Colonic mucosa (tissue), 4 donors: Measurements from ENCODE around the gene MARK3. TPM values are rescaled to one million over a fixed set of nuclear protein-coding genes. Genes with fewer than 3 reads are reported as not detected.
"Not testable (repeated sequence)": the region's sequence is repeated elsewhere in the genome, so short reads cannot be mapped to it uniquely, and the experiment has no call there.

Source experiments
- DNase-seq: peaks from one replicate; pipeline ENCODE4 v3.0.0-alpha.2; 2020
- H3K27ac ChIP-seq: fragments of 200-600 bp; one replicate; pipeline ENCODE4 v1.8.0; 2021
- H3K27me3 ChIP-seq: fragments of 200-600 bp; one replicate; pipeline ENCODE4 v1.8.0; 2021
- H3K36me3 ChIP-seq: fragments of 200-600 bp; one replicate; pipeline ENCODE4 v1.8.0; 2021
- H3K4me1 ChIP-seq: fragments of 200-600 bp; one replicate; pipeline ENCODE4 v1.8.0; 2021; ENCODE audit warnings: mild to moderate bottlenecking
- H3K4me3 ChIP-seq: fragments of 200-600 bp; one replicate; pipeline ENCODE4 v1.8.0; 2021
- H3K9ac ChIP-seq, 2 donors: one replicate each; pipeline ENCODE4 v1.7.0; 2013; ENCODE audit warnings: control low read depth in 2 of 2, low read depth in 2 of 2, low read length in 2 of 2
- H3K9me3 ChIP-seq: fragments of 200-600 bp; one replicate; pipeline ENCODE4 v1.8.0; 2021
- CTCF ChIP-seq: fragments of 200-600 bp; IDR thresholded peaks from one replicate; pipeline ENCODE4 v1.8.0; 2022; ENCODE audit warnings: antibody characterized with exemption, mild to moderate bottlenecking
- intact Hi-C: fragments of 100-400 bp; cut with DNase I; formaldehyde crosslinking; loops from one replicate; pipeline ENCODE4 v1.14.1; 2022
- total RNA-seq, 2 donors: library from RNA; stranded (reverse); fragmentation: NEBNext Ultra II Directional in 1 of 2; extraction: Animal tissue kit (Norgen Biotek cat#: 25700) in 1 of 2; gene quantifications; one replicate each; pipeline ENCODE4 v1.2.1, GENCODE V29; 2021
- donor health status: healthy.
- donor health status: DM: no; HTN: no; CAD: no.
- donor health status: DM: no; HTN: no; CAD: no.

MARK3 gene
- total RNA-seq, 2 donors from 2014 or later: 52.5 to 63.6 TPM

GRCh38 chr14:103510724-103511693 is 125.8 kb downstream of the MARK3 start:
- no peak overlapping the region for H3K27ac ChIP-seq
- H3K27me3 ChIP-seq: no peaks in the 10 kb centered on the region
- H3K36me3 ChIP-seq: no peaks in the 10 kb centered on the region
- no peak overlapping the region for H3K9ac ChIP-seq
- intact Hi-C loops: no loop called here
- no peak overlapping the region for H3K4me3 ChIP-seq
- H3K9me3 ChIP-seq: no peaks in the 10 kb centered on the region
- peaks cover 8% of the 10 kb centered on the region for H3K4me1 ChIP-seq
- no peak for DNase-seq
- TF ChIP-seq CTCF: no peak

GRCh38 chr14:103512180-103512579 is 127.0 kb downstream of the MARK3 start:
- DNase-seq, H3K4me3 ChIP-seq, H3K36me3 ChIP-seq, H3K4me1 ChIP-seq, intact Hi-C loops, H3K9me3 ChIP-seq, H3K27me3 ChIP-seq: not testable (repeated sequence)
- H3K27ac ChIP-seq: peak overlapping the region; percentile 45
- peak overlapping the region in 1 of 2 donors; percentile 56 for H3K9ac ChIP-seq

GRCh38 chr14:103512701-103513611 is 127.7 kb downstream of the MARK3 start:
- Histone ChIP-seq H3K27ac (peak overlapping the region; percentile 45), H3K36me3 (no peaks in the 10 kb centered on the region), H3K27me3 (no peaks in the 10 kb centered on the region), H3K4me1 (peaks cover 8% of the 10 kb centered on the region), H3K9ac (peak overlapping the region in 1 of 2 donors; percentile 56), H3K9me3 (no peaks in the 10 kb centered on the region), H3K4me3 (no peak overlapping the region)
- no peak for TF ChIP-seq CTCF
- peak; percentile 68 for DNase-seq
- intact Hi-C loops: no loop called here

- H3K36me3 ChIP-seq: no peaks in the 10 kb centered on the region
- no peak for TF ChIP-seq CTCF
- no peak overlapping the region for H3K27ac ChIP-seq
Observed at GRCh38 chr14:103514596-103515421, 129.6 kb downstream of the MARK3 start.

GRCh38 chr14:103516426-103517173 is 131.4 kb downstream of the MARK3 start:
- Histone ChIP-seq H3K27ac (no peak overlapping the region), H3K9me3 (no peaks in the 10 kb centered on the region), H3K4me3 (no peak overlapping the region), H3K27me3 (no peaks in the 10 kb centered on the region), H3K9ac (no peak overlapping the region), H3K36me3 (no peaks in the 10 kb centered on the region), H3K4me1 (peaks cover 15% of the 10 kb centered on the region)
- no peak for TF ChIP-seq CTCF
- intact Hi-C loops: loop anchor here (2.0 kb wide), 1 partner anchor 30 kb away; no protein-coding TSS in a partner anchor
- DNase-seq: no peak

More at GRCh38 chr14:103514596-103515421, 129.6 kb downstream of the MARK3 start:
- Histone ChIP-seq H3K9me3 (no peaks in the 10 kb centered on the region), H3K27me3 (no peaks in the 10 kb centered on the region), H3K4me3 (no peak overlapping the region), H3K4me1 (peaks cover 15% of the 10 kb centered on the region), H3K9ac (no peak overlapping the region)
- intact Hi-C loops: no loop called here
- no peak for DNase-seq
